BJ (cell line): ENCODE results near the gene PARP12. TPM values are rescaled to one million over a fixed set of nuclear protein-coding genes. Genes with fewer than 3 reads are reported as not detected.

Experiments used
- CTCF ChIA-PET: fragments of 350-600 bp; formaldehyde crosslinking; extraction: SDS; loops from one replicate; lab custom pipeline; 2021; ENCODE audit warnings: antibody characterized with exemption, inconsistent platforms; lab: Yijun Ruan, JAX
- POLR2A ChIA-PET: fragments of 300-600 bp; sonication (Branson Sonifier 250); formaldehyde crosslinking; extraction: SDS; loops from one replicate; lab custom pipeline; 2021; ENCODE audit warnings: antibody characterized with exemption; lab: Charles Lee
- DNase-seq: peaks from one replicate; pipeline ENCODE4 v3.0.0-alpha.2; 2011; ENCODE audit warnings: low read depth
- H3K27me3 ChIP-seq: 2 replicates; pipeline ENCODE4 v1.6.0; 2011; ENCODE audit warnings: low read length; ENCODE audit not compliant: control insufficient read depth, insufficient read depth
- H3K36me3 ChIP-seq: 2 replicates; pipeline ENCODE4 v1.5.1; 2011; ENCODE audit warnings: low read length; ENCODE audit not compliant: control insufficient read depth, insufficient read depth
- H3K4me3 ChIP-seq: 2 replicates; pipeline ENCODE4 v1.5.1; 2011; ENCODE audit warnings: low read depth, mild to moderate bottlenecking, control low read depth, low read length
- CTCF ChIP-seq: IDR thresholded peaks from 2 replicates; pipeline ENCODE4 v1.5.1; 2011; ENCODE audit warnings: low read depth, mild to moderate bottlenecking, control low read depth, inconsistent platforms, low read length, moderate library complexity; ENCODE audit not compliant: insufficient read depth
- polyA plus RNA-seq: library from polyadenylated mRNA; depleted of rRNA; stranded (reverse); fragments of >200 nt; gene quantifications from 2 replicates; pipeline ENCODE4 v1.2.3, GENCODE V29; 2011

Gene PARP12
- polyA plus RNA-seq, 1 experiment, result 21.2 TPM

GRCh38 chr7:140013676-140014075, 49.1 kb downstream of the PARP12 start:
- Histone ChIP-seq H3K27me3 (peaks cover 4% of the 10 kb centered on the region; the same call in 1 of the 2 replicates), H3K4me3 (no peak overlapping the region), H3K36me3 (no peaks in the 10 kb centered on the region)
- no peak for TF ChIP-seq CTCF
- DNase-seq, result no peak
- ChIA-PET CTCF (interaction anchor here (1.1 kb wide), 1 partner anchor 11 kb away, joined by 3 read pairs; no protein-coding TSS in a partner anchor), POLR2A (no interaction called here)

GRCh38 chr7:140010194-140010895, 52.4 kb downstream of the PARP12 start:
- ChIA-PET CTCF (no interaction called here), POLR2A (no interaction called here)
- H3K27me3 ChIP-seq, result peaks cover 4% of the 10 kb centered on the region; the same call in 1 of the 2 replicates
- no peak for TF ChIP-seq CTCF
- DNase-seq, result no peak
- H3K36me3 ChIP-seq, result no peaks in the 10 kb centered on the region
- H3K4me3 ChIP-seq, result no peak overlapping the region

- H3K4me3 ChIP-seq, result no peak overlapping the region
- CTCF ChIA-PET, result no interaction called here
- peaks cover 4% of the 10 kb centered on the region; the same call in 1 of the 2 replicates for H3K27me3 ChIP-seq
- no peak for DNase-seq
- no peak for TF ChIP-seq CTCF
- no peaks in the 10 kb centered on the region for H3K36me3 ChIP-seq
- POLR2A ChIA-PET, result no interaction called here
Observed at GRCh38 chr7:140009735-140010134, 53.0 kb downstream of the PARP12 start.

GRCh38 chr7:140008755-140009610, 53.8 kb downstream of the PARP12 start:
- Histone ChIP-seq H3K27me3 (peaks cover 4% of the 10 kb centered on the region; the same call in 1 of the 2 replicates), H3K4me3 (no peak overlapping the region), H3K36me3 (no peaks in the 10 kb centered on the region)
- TF ChIP-seq CTCF, result no peak
- ChIA-PET POLR2A (no interaction called here), CTCF (interaction anchor here (0.5 to 0.9 kb wide), 4 partner anchors 8 to 401 kb away, joined by 3 read pairs; no protein-coding TSS in a partner anchor)
- DNase-seq, result no peak
